T47D (cell line): ENCODE measurements around the gene TMEM258.

Experiments used
- DNase-seq, 2 experiments: peaks; one replicate each; pipeline versions ENCODE4 v3.0.0 to v3.0.0-alpha.2; 2011 to 2012; ENCODE audit warnings: low read depth in 1 of 2, low spot score in 1 of 2
- JUND ChIP-seq: IDR thresholded peaks from 2 replicates; pipeline ENCODE4 v1.6.1; 2012; ENCODE audit warnings: low read depth
- in situ Hi-C: cut with HindIII; loops from 2 replicates; pipeline ENCODE4 v1.10.0; 2016; ENCODE audit warnings: low sequenced_read_pairs, low pct_unique_long_range_greater_than_20kb

The TMEM258 gene

GRCh38 chr11:61784506-61784805, 7.9 kb downstream of the TMEM258 start:
- in situ Hi-C loops, result no loop called here
- TF ChIP-seq JUND, result no peak
- no peak for DNase-seq

- no peak for TF ChIP-seq JUND
- peak in 1 of 2 experiments; percentile 7 for DNase-seq
These were observed 8.5 kb downstream of the TMEM258 start for GRCh38 chr11:61783717-61784505.

GRCh38 chr11:61782841-61783240, 9.6 kb downstream of the TMEM258 start:
- in situ Hi-C loops, result no loop called here
- no peak for TF ChIP-seq JUND
- no peak for DNase-seq

More at GRCh38 chr11:61783717-61784505, 8.5 kb downstream of the TMEM258 start:
- in situ Hi-C loops, result no loop called here

DNA sequence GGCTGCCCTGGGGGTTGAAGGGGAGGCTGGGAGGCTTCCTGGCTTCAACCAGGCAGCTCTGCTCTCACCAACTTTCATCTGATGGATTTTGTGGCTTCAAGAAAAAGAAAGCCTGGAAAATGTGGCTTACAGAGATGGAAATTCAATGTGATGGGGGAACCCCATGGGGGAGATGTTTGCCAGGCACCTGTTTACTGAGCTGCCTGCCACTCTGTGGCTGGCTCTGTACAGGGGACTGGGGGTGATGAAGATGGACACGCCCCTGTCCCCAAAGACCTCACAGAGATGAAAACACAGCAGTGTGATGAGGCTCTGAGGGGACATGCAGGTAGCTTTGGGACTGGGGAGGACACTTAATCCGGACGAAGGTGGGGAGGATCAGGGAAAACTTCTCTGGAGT, 10.1 kb downstream of the TMEM258 start:
- in situ Hi-C loops, result no loop called here
- no peak for TF ChIP-seq JUND
- no peak for DNase-seq

GRCh38 chr11:61781585-61781984, 10.8 kb downstream of the TMEM258 start:
- DNase-seq, result no peak
- in situ Hi-C loops, result no loop called here
- TF ChIP-seq JUND, result no peak

- in situ Hi-C loops, result no loop called here
- TF ChIP-seq JUND, result no peak
- DNase-seq, result no peak
These were observed 11.7 kb downstream of the TMEM258 start for GRCh38 chr11:61780581-61781162.

- in situ Hi-C loops, result no loop called here
- DNase-seq, result no peak
- no peak for TF ChIP-seq JUND
These were observed 12.5 kb downstream of the TMEM258 start for GRCh38 chr11:61779666-61780525.

DNA sequence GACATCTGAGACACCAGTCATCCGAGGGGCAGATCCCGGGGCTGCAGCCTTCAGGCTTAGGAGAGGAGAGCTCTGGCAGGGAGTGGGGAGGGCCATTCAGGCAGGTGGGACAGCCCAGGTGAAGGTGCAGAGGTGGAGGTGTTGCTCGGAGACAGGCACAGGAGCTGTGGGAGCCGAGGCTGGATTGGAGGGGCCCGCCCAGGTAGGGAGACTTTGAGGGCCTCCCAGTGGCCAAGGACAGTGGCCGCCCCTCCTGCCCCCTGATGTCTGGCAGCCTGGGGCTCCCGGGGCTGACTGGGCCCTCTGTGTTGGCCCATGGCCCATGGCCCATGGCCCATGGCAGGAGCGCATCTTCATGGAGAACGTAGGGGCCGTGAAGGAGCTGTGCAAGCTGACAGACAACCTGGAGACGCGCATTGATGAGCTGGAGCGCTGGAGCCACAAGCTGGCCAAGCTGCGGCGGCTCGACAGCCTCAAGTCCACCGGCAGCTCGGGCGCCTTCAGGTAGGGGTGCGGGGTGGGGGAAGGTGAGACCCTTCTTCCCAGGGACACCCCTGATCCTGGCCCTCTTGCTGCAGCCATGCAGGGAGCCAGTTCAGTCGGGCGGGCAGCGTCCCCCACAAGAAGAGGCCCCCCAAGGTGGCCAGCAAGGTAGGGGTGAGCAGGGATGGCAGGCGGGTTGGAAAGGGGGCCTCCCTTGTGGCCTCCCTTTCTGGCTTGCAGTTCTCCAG, 13.3 kb downstream of the TMEM258 start:
- no peak for TF ChIP-seq JUND
- no peak for DNase-seq

GRCh38 chr11:61778357-61778886, 14.0 kb downstream of the TMEM258 start:
- no peak for TF ChIP-seq JUND
- no peak for DNase-seq
- in situ Hi-C loops, result no loop called here

More for the DNA sequence above, 13.3 kb downstream of the TMEM258 start:
- in situ Hi-C loops, result no loop called here

DNA sequence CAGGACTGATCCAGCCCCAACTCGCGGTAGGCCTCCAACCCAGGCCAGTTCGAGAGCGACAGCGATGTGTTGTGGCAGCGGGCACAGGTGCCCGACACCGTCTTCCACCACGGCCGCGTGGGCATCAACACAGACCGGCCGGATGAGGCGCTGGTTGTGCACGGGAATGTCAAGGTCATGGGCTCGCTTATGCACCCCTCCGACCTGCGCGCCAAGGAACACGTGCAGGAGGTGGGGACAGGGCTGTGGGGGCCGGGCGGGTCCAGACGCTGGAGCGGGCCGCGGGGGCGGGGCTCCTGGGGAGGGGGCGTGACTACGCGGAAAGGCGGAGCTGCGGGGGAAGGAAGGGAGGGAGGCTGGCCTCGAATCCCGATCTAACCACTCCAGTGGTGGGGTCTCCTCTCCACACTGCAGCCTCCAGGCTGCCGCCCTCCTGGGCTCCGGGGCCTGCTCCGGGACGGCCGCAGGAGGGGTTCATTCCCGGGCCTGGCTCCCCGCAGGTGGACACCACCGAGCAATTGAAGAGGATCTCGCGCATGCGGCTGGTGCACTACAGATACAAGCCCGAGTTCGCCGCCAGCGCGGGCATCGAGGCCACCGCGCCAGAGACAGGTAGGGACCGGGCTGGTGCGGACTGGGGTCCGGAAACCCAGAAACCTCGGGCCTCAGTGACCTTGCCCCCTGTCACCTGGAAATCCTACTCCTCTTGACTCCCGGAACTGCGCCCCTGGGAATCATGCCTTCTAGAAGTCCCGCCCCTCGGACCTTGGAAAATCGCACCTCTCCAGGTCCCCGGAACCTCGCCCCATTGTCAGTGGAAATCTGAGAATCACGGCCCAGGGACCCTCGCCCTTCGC, 14.9 kb downstream of the TMEM258 start:
- in situ Hi-C loops, result no loop called here
- TF ChIP-seq JUND, result no peak
- DNase-seq, result no peak

GRCh38 chr11:61776561-61777075, 15.8 kb downstream of the TMEM258 start:
- no peak for TF ChIP-seq JUND
- DNase-seq, result peak; percentile 80 to 95
- in situ Hi-C loops, result no loop called here
